Activated CD4-positive, alpha-beta T cell treated with anti-CD3 and anti-CD28 coated beads, Interleukin-2, amount 50 U/mL, for 1 hour (primary cell): ENCODE results near the gene OR4C16.

Source experiments
- DNase-seq: peaks from one replicate; pipeline ENCODE4 v3.0.0-alpha.2; 2020

The OR4C16 gene

GRCh38 chr11:55571828-55572227 is at the start of gene OR4C16:
Gene OR4C16, plus strand, starts transcription at chr11:55572128. Its CDS starts 0 bp downstream, at chr11:55572128.
- no peak for DNase-seq

- DNase-seq: no peak
Observed at GRCh38 chr11:55554169-55554568, 17.8 kb upstream of the OR4C16 start, which contains the start of gene OR4C15. Gene OR4C15, plus strand, starts transcription at chr11:55554469. Its CDS starts 0 bp downstream, at chr11:55554469.

- DNase-seq: no peak
Observed at GRCh38 chr11:55572548-55572947, 620 bp downstream of the OR4C16 start.

- no peak for DNase-seq
Observed at GRCh38 chr11:55607545-55607944, 35.6 kb downstream of the OR4C16 start, which contains the start of gene OR4C11. Gene OR4C11, minus strand, starts transcription at chr11:55607645. Its CDS starts 3,272 bp downstream, at chr11:55604373.
